ENCODE results near the gene BCL2L12.

The BCL2L12 gene

GRCh38 chr19:49669516-49669915, 3.8 kb downstream of the BCL2L12 start:
- Histone ChIP-seq H3K36me3 (0 out of 2 replicates have a peak, but pooled peaks cover 2% of the 10 kb centered on the region), H3K4me3 (ENCODE audit: low read depth, low read length) (no peak overlapping the region), H3K9me3 (no peaks in the 10 kb centered on the region), H3K4me1 (0 out of 2 replicates have a peak, but pooled peaks cover 3% of the 10 kb centered on the region), H3K27me3 (no peaks in the 10 kb centered on the region)
- TF ChIP-seq CTCF (IDR thresholded peaks at IDR 0.05; ENCODE audit: low read depth, low read length): no peak
- DNase-seq: no peak

- Histone ChIP-seq H3K4me1 (no peaks in the 10 kb centered on the region), H3K27me3 (no peaks in the 10 kb centered on the region), H3K9me3 (no peaks in the 10 kb centered on the region), H3K36me3 (0 out of 2 replicates have a peak, but pooled peaks cover 5% of the 10 kb centered on the region), H3K4me3 (ENCODE audit: low read depth, low read length) (peak overlapping the region; percentile 58)
- DNase-seq: peak; percentile 88
- TF ChIP-seq CTCF (IDR thresholded peaks at IDR 0.05; ENCODE audit: low read depth, low read length): peak; percentile 88
Measured at GRCh38 chr19:49672131-49672919, 6.6 kb downstream of the BCL2L12 start.

- peak overlapping the region; percentile 98 for H3K4me3 ChIP-seq (ENCODE audit: low read depth, low read length)
- TF ChIP-seq CTCF (IDR thresholded peaks at IDR 0.05; ENCODE audit: low read depth, low read length): no peak
- no peaks in the 10 kb centered on the region for H3K27me3 ChIP-seq
- peaks cover 12% of the 10 kb centered on the region for H3K36me3 ChIP-seq
- no peaks in the 10 kb centered on the region for H3K9me3 ChIP-seq
- peak; percentile 84 for DNase-seq
- peaks cover 12% of the 10 kb centered on the region for H3K4me1 ChIP-seq
Measured at GRCh38 chr19:49676136-49676783, 10.5 kb downstream of the BCL2L12 start.

- peak; percentile 99 for DNase-seq
- peaks cover 18% of the 10 kb centered on the region for H3K36me3 ChIP-seq
- peaks cover 12% of the 10 kb centered on the region for H3K4me1 ChIP-seq
Measured at GRCh38 chr19:49676784-49677230, 11.1 kb downstream of the BCL2L12 start.

GRCh38 chr19:49677231-49677900, 11.6 kb downstream of the BCL2L12 start, which contains the start of gene PRMT1:
Gene PRMT1, plus strand, starts transcription at chr19:49677271. Its CDS starts 10 bp downstream, at chr19:49677281.
- TF ChIP-seq CTCF (IDR thresholded peaks at IDR 0.05; ENCODE audit: low read depth, low read length): no peak
- Histone ChIP-seq H3K36me3 (peaks cover 23% of the 10 kb centered on the region), H3K4me3 (ENCODE audit: low read depth, low read length) (peak within 1 kb of the TSS; percentile 98), H3K9me3 (no peaks in the 10 kb centered on the region), H3K4me1 (peaks cover 12% of the 10 kb centered on the region), H3K27me3 (no peaks in the 10 kb centered on the region)
- peak; percentile 79 for DNase-seq

More at GRCh38 chr19:49676784-49677230, 11.1 kb downstream of the BCL2L12 start:
- Histone ChIP-seq H3K4me3 (ENCODE audit: low read depth, low read length) (peak overlapping the region; percentile 98), H3K27me3 (no peaks in the 10 kb centered on the region), H3K9me3 (no peaks in the 10 kb centered on the region)
- TF ChIP-seq CTCF (IDR thresholded peaks at IDR 0.05; ENCODE audit: low read depth, low read length): no peak
